Hypothalamus (tissue), 51 donors: ENCODE measurements around the gene SND1.

Source experiments
- DNase-seq, 51 donors: peaks; one replicate each; lab custom pipeline; 2025; lab: John Stamatoyannopoulos, UW

The SND1 gene

GRCh38 chr7:127764681-127765080 lies 112.7 kb downstream of the SND1 start:
- DNase-seq, result no peak

GRCh38 chr7:127765150-127765549 lies 113.2 kb downstream of the SND1 start:
- DNase-seq, result no peak

- no peak for DNase-seq
Observed at GRCh38 chr7:127766831-127767459, 115.0 kb downstream of the SND1 start.

GRCh38 chr7:127768241-127768640 lies 116.2 kb downstream of the SND1 start:
- DNase-seq, result no peak

GRCh38 chr7:127769137-127769536 lies 117.1 kb downstream of the SND1 start:
- no peak for DNase-seq

- no peak for DNase-seq
Observed at GRCh38 chr7:127769696-127770400, 117.9 kb downstream of the SND1 start.

- DNase-seq, result no peak
Observed at GRCh38 chr7:127770885-127771284, 118.9 kb downstream of the SND1 start.

GRCh38 chr7:127771707-127772106 lies 119.7 kb downstream of the SND1 start:
- DNase-seq, result no peak

GRCh38 chr7:127776776-127777386 lies 124.9 kb downstream of the SND1 start:
- no peak for DNase-seq

GRCh38 chr7:127780489-127780888 lies 128.5 kb downstream of the SND1 start:
- no peak for DNase-seq

DNA sequence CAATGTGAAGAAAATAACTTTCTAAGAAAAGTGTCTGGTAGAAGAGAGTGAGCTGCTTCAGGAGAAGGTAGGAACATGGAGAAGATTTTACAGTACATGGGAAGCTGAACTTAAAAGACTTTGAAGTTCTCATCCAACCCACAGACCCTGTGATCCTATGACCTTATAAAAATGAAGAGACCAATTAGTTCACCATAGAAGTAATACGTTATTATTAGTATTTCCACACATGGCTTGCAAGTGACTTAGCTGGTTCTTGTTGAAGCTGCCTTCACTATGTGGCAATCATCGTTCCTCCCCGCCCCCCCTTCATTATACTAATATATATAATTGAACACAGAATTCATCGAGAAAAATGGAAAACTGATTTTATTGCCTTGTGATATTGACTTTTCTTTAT lies 129.1 kb downstream of the SND1 start:
- no peak for DNase-seq

- no peak for DNase-seq
Observed at GRCh38 chr7:127782075-127782474, 130.1 kb downstream of the SND1 start.

DNA sequence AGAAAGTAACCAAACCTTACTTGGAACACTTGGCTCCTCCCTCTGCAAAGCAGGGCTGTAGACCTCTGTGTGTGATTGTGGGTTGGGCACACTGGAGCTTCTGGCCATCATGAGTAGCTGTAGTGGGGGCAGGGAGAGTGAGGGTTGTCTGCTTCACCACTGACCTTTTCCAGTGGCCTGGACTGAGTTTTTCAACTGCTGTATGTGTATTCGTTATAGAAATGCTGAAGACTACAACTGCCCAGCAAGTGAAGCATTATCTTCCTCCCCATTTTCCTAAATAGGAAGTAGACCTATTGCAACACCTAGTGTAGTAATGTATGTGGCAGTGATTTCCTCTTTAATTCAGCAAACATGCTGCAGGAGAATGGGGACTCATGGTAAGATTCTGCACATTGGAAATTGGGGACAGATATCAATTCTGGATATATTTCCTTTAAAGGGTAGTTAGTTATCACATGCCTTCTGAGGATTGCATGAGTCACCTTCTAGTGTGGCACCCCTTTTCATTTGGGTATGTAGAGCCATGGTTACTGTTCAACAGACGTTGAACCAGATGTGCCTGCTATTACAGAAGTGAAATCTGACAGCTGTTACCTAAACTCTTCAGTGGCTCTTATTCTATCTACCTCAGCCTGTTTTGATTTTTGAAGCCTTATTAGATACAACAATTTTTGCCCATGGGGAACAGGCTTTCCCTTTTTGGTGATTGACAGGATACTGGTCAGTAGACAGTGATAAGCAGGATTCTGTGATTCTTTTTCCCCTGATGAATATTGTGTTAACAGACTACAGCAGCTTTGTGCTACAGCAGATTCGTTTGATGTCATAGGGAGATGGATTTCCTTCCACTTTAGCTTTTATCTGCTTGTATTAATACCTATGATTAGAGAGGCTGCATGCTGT lies 130.9 kb downstream of the SND1 start:
- DNase-seq, result no peak

DNA sequence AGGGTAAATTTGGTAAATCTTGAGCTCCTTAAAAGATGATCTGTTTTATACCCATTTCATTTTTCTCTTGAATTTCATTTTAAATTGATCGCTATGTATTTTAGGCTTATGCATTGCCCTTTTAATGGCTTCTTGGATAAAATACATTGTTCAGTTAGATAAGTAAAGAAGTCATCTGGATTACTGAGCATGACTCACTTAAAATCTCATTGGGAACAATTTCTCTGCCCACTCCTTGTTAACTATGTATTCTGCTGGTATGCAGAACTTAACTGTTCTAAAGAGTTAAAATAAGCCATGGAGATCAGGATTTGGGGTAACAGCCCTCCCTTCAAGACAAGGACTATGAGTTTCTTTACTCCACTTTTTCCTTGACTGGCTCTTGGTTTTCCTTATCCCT lies 134.2 kb downstream of the SND1 start:
- DNase-seq, result no peak

DNA sequence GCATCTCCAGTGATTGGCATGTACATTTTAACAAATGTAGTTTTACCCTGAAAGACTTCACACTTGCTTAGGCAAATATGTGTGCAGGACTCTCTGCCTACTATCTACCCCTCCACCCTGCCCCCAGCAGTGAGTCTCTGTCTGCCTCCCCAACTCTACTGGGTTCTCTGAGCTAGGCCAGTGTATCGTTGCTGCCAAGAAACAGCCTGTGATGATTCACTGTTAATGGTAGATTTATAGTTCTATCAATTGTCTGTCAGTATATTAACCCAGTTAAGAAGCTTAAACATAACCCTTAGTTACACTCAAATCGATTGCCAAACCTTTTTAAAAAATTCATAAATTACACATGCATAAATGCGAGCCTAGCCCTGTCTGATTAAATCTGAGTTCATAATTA lies 137.0 kb downstream of the SND1 start:
- DNase-seq, result no peak

DNA sequence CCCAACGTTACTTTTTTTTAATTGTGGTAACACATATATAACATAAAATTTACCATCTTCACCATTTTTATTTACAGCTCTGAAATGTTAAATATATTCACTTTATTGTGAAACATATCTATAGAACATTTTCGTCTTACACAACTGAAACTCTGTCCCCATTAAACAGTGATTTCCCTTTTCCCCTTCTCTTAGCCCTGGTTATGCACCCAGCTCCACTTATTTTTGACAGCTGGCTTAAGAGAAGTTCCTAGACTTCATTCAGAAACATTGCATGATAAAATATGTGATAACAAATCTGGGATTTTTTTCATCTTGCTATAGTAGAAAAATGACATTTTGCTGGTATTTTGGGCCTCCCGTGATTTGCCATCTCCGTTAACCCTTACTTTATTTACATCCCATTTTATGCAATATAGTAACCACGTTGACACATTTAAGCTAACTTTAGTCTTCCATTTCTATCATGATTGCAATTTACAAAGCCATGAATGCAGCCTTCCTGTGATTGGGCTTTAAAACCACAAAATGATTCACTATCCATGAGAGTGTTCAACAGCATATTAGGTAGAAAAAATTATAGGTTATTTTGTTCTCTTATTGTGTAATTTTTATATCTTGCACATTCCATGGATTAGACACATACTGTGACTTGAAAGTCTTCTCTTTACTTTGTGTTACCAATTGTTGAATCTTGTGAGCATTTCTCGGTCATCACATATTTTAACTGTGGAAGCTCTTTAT lies 139.6 kb downstream of the SND1 start:
- no peak for DNase-seq

DNA sequence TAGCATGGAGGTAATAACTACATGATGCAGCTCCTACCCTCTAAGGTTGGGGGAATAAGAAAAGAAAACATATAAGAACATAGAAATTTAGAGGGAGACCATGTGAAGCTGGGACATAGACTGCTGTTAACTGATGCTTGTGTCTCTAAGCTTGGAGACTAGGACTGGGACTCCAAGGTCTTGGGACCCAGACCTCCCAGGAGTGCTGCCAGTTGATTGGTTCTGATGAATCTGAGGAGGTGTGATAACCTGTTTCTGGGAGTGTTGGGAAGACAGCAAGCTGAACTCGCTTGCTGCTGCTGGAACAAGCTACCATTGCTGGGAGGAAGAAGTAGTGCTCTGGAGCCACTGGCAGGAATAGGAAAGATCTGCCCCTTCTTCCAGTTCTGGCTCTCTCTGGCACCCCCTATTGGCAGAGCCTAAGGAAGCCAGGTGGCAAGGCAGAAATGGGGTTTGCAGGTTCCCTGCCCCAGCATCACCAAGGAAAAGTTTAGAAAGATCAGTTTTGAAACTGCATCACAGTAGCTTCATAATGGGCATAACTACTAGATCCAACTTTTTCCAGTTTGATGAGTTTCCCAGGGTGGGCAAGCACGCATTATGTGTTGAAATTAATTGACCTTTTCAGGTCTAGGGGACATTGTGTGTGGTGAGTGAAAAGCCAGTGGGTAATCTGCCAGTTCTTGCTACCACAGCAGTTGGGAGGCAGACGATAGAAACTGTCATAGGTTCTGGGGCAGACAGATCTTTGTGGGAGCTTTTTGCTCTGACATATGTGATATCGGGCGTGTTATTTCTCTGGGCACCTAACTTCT lies 140.7 kb downstream of the SND1 start:
- peak in 7 of 51 donors; percentile 3 to 21 (median 14) for DNase-seq

DNA sequence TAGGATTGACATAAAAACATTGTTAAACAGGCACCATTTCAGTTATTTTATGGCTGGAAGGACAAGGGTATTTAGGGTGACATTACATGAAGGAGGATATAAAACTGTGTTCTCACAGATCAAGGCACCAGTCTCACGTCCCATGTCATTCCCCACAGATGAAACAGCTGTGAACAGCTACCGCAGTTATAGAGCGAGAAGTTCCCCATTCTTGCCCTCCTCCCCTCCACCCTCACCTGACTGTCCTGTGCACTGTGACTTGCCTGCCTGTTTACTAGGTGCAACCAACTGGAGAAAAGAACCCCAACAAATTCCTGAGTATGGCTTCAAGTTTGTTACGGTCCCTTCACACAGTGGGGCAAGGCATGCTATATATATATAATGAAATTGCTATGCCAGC lies 141.6 kb downstream of the SND1 start:
- DNase-seq, result no peak

DNA sequence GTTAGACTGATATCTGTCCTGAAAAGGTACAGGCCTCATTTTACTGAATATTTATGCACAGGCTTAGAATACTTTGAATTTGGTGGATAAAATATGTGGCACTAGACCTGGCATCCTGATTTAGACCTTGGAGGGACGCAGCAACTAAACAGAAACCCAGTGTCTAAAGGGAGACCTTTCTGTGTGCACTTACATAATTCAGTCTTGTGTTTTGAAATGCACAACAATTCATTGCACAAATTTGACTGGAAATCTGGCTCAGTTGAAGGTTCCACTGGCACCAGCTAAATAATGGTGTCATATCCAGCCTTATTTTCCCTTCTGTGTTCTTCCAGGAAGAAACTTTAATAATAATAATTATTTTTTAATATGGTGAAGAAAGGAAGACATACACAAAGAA lies 142.1 kb downstream of the SND1 start:
- no peak for DNase-seq

GRCh38 chr7:127794551-127794950 lies 142.6 kb downstream of the SND1 start:
- DNase-seq, result no peak
